Stimulated activated memory B cell treated with anti-CD40 and anti-IgM and Interleukin-4, amounts not matched to agents 10 μg/mL and 1 μg/mL and 100 μg/mL, for 72 hours (primary cell): ENCODE results near the gene KCNC1.

Source experiments
- ATAC-seq: fragments of 150-1000 bp; cut with Tn5 transposase; 2 replicates; pipeline ENCODE4 v1.10.0; 2021
- H3K27ac Mint-ChIP-seq: one replicate; pipeline ENCODE4 v1.8.0; 2022; ENCODE audit warnings: mild to moderate bottlenecking, mixed read lengths
- H3K27me3 Mint-ChIP-seq: one replicate; pipeline ENCODE4 v1.8.0; 2022; ENCODE audit warnings: mixed read lengths
- H3K36me3 Mint-ChIP-seq: one replicate; pipeline ENCODE4 v1.8.0; 2022; ENCODE audit warnings: mixed read lengths
- H3K4me1 Mint-ChIP-seq: one replicate; pipeline ENCODE4 v1.8.0; 2022; ENCODE audit warnings: mixed read lengths
- H3K4me3 Mint-ChIP-seq: one replicate; pipeline ENCODE4 v1.8.0; 2022; ENCODE audit warnings: mild to moderate bottlenecking, moderate library complexity, mixed read lengths
- H3K9me3 Mint-ChIP-seq: one replicate; pipeline ENCODE4 v1.8.0; 2022; ENCODE audit warnings: mixed read lengths

KCNC1 gene

GRCh38 chr11:17794981-17795380 lies 60.4 kb downstream of the KCNC1 start:
- no peak for ATAC-seq
- Mint-ChIP-seq H3K9me3 (no peaks in the 10 kb centered on the region), H3K4me3 (no peak overlapping the region), H3K36me3 (peaks cover 25% of the 10 kb centered on the region), H3K27ac (no peak overlapping the region), H3K27me3 (no peaks in the 10 kb centered on the region), H3K4me1 (no peaks in the 10 kb centered on the region)

GRCh38 chr11:17796154-17796553 lies 61.6 kb downstream of the KCNC1 start:
- H3K4me1 Mint-ChIP-seq: no peaks in the 10 kb centered on the region
- peaks cover 29% of the 10 kb centered on the region for H3K36me3 Mint-ChIP-seq
- no peak for ATAC-seq

GRCh38 chr11:17798253-17798652 lies 63.7 kb downstream of the KCNC1 start:
- Mint-ChIP-seq H3K36me3 (peaks cover 32% of the 10 kb centered on the region), H3K27ac (no peak overlapping the region), H3K27me3 (no peaks in the 10 kb centered on the region), H3K4me1 (no peaks in the 10 kb centered on the region), H3K4me3 (no peak overlapping the region), H3K9me3 (no peaks in the 10 kb centered on the region)
- no peak for ATAC-seq

More at GRCh38 chr11:17796154-17796553, 61.6 kb downstream of the KCNC1 start:
- Mint-ChIP-seq H3K4me3 (no peak overlapping the region), H3K27me3 (no peaks in the 10 kb centered on the region), H3K27ac (no peak overlapping the region), H3K9me3 (no peaks in the 10 kb centered on the region)

- Mint-ChIP-seq H3K4me1 (no peaks in the 10 kb centered on the region), H3K9me3 (no peaks in the 10 kb centered on the region), H3K36me3 (peaks cover 32% of the 10 kb centered on the region), H3K27ac (no peak overlapping the region), H3K27me3 (no peaks in the 10 kb centered on the region), H3K4me3 (no peak overlapping the region)
- ATAC-seq: no peak
Observed at GRCh38 chr11:17798716-17799115, 64.1 kb downstream of the KCNC1 start.

- H3K27me3 Mint-ChIP-seq: no peaks in the 10 kb centered on the region
- ATAC-seq: no peak
- H3K9me3 Mint-ChIP-seq: no peaks in the 10 kb centered on the region
- H3K27ac Mint-ChIP-seq: no peak overlapping the region
- peaks cover 32% of the 10 kb centered on the region for H3K36me3 Mint-ChIP-seq
- no peaks in the 10 kb centered on the region for H3K4me1 Mint-ChIP-seq
- H3K4me3 Mint-ChIP-seq: no peak overlapping the region
Observed at GRCh38 chr11:17799147-17799546, 64.6 kb downstream of the KCNC1 start.

GRCh38 chr11:17801166-17801565 lies 66.6 kb downstream of the KCNC1 start:
- ATAC-seq: no peak
- no peak overlapping the region for H3K27ac Mint-ChIP-seq

GRCh38 chr11:17802491-17802890 lies 67.9 kb downstream of the KCNC1 start:
- Mint-ChIP-seq H3K27me3 (no peaks in the 10 kb centered on the region), H3K4me1 (no peaks in the 10 kb centered on the region), H3K36me3 (peaks cover 37% of the 10 kb centered on the region), H3K9me3 (no peaks in the 10 kb centered on the region), H3K4me3 (no peak overlapping the region), H3K27ac (no peak overlapping the region)
- no peak for ATAC-seq

More at GRCh38 chr11:17801166-17801565, 66.6 kb downstream of the KCNC1 start:
- no peaks in the 10 kb centered on the region for H3K27me3 Mint-ChIP-seq
- no peaks in the 10 kb centered on the region for H3K9me3 Mint-ChIP-seq
- no peak overlapping the region for H3K4me3 Mint-ChIP-seq
- H3K4me1 Mint-ChIP-seq: no peaks in the 10 kb centered on the region
- H3K36me3 Mint-ChIP-seq: peaks cover 32% of the 10 kb centered on the region

- H3K27ac Mint-ChIP-seq: no peak overlapping the region
- H3K9me3 Mint-ChIP-seq: no peaks in the 10 kb centered on the region
- no peaks in the 10 kb centered on the region for H3K4me1 Mint-ChIP-seq
- no peak for ATAC-seq
- H3K36me3 Mint-ChIP-seq: peaks cover 35% of the 10 kb centered on the region
- H3K4me3 Mint-ChIP-seq: no peak overlapping the region
- H3K27me3 Mint-ChIP-seq: no peaks in the 10 kb centered on the region
Observed at GRCh38 chr11:17803754-17804334, 69.3 kb downstream of the KCNC1 start.

- Mint-ChIP-seq H3K9me3 (no peaks in the 10 kb centered on the region), H3K27me3 (no peaks in the 10 kb centered on the region), H3K4me3 (no peak overlapping the region), H3K36me3 (peaks cover 35% of the 10 kb centered on the region), H3K4me1 (no peaks in the 10 kb centered on the region), H3K27ac (no peak overlapping the region)
- ATAC-seq: no peak
Observed at GRCh38 chr11:17805043-17805442, 70.5 kb downstream of the KCNC1 start.

GRCh38 chr11:17805873-17806272 lies 71.3 kb downstream of the KCNC1 start:
- no peak overlapping the region for H3K4me3 Mint-ChIP-seq
- no peaks in the 10 kb centered on the region for H3K4me1 Mint-ChIP-seq
- peaks cover 28% of the 10 kb centered on the region for H3K36me3 Mint-ChIP-seq
- no peaks in the 10 kb centered on the region for H3K27me3 Mint-ChIP-seq
- H3K9me3 Mint-ChIP-seq: no peaks in the 10 kb centered on the region
- no peak overlapping the region for H3K27ac Mint-ChIP-seq
- ATAC-seq: no peak

GRCh38 chr11:17807034-17807433 lies 72.5 kb downstream of the KCNC1 start:
- ATAC-seq: no peak
- Mint-ChIP-seq H3K4me3 (no peak overlapping the region), H3K27ac (no peak overlapping the region), H3K9me3 (no peaks in the 10 kb centered on the region), H3K36me3 (peaks cover 28% of the 10 kb centered on the region), H3K27me3 (no peaks in the 10 kb centered on the region), H3K4me1 (no peaks in the 10 kb centered on the region)

GRCh38 chr11:17810041-17810440 lies 75.5 kb downstream of the KCNC1 start:
- H3K36me3 Mint-ChIP-seq: peaks cover 43% of the 10 kb centered on the region
- no peak overlapping the region for H3K27ac Mint-ChIP-seq
- no peak overlapping the region for H3K4me3 Mint-ChIP-seq
- ATAC-seq: no peak
- no peaks in the 10 kb centered on the region for H3K4me1 Mint-ChIP-seq
- H3K27me3 Mint-ChIP-seq: no peaks in the 10 kb centered on the region
- H3K9me3 Mint-ChIP-seq: no peaks in the 10 kb centered on the region

- Mint-ChIP-seq H3K36me3 (peaks cover 43% of the 10 kb centered on the region), H3K27me3 (no peaks in the 10 kb centered on the region), H3K4me1 (no peaks in the 10 kb centered on the region), H3K27ac (no peak overlapping the region), H3K9me3 (no peaks in the 10 kb centered on the region), H3K4me3 (no peak overlapping the region)
- no peak for ATAC-seq
Observed at GRCh38 chr11:17810746-17811145, 76.2 kb downstream of the KCNC1 start.

GRCh38 chr11:17811352-17811751 lies 76.8 kb downstream of the KCNC1 start:
- no peak for ATAC-seq
- H3K9me3 Mint-ChIP-seq: no peaks in the 10 kb centered on the region
- H3K27ac Mint-ChIP-seq: no peak overlapping the region
- H3K4me1 Mint-ChIP-seq: no peaks in the 10 kb centered on the region
- H3K4me3 Mint-ChIP-seq: no peak overlapping the region
- no peaks in the 10 kb centered on the region for H3K27me3 Mint-ChIP-seq
- peaks cover 43% of the 10 kb centered on the region for H3K36me3 Mint-ChIP-seq

- Mint-ChIP-seq H3K9me3 (no peaks in the 10 kb centered on the region), H3K27me3 (no peaks in the 10 kb centered on the region), H3K4me3 (no peak overlapping the region), H3K27ac (no peak overlapping the region), H3K36me3 (peaks cover 37% of the 10 kb centered on the region), H3K4me1 (no peaks in the 10 kb centered on the region)
- no peak for ATAC-seq
Observed at GRCh38 chr11:17812091-17812864, 77.7 kb downstream of the KCNC1 start.

- H3K27ac Mint-ChIP-seq: no peak overlapping the region
Observed at GRCh38 chr11:17812865-17813187, 78.2 kb downstream of the KCNC1 start.

More at GRCh38 chr11:17812865-17813187, 78.2 kb downstream of the KCNC1 start:
- Mint-ChIP-seq H3K4me3 (no peak overlapping the region), H3K4me1 (no peaks in the 10 kb centered on the region), H3K36me3 (peaks cover 37% of the 10 kb centered on the region), H3K9me3 (no peaks in the 10 kb centered on the region), H3K27me3 (no peaks in the 10 kb centered on the region)
- no peak for ATAC-seq
